ENCODE data around the gene GLRX3. TPM values are rescaled to one million over a fixed set of nuclear protein-coding genes. Genes with fewer than 3 reads are reported as not detected.
"Not testable (repeated sequence)": the region's sequence is repeated elsewhere in the genome, so short reads cannot be mapped to it uniquely, and the experiment has no call there.

Gene GLRX3
- total RNA-seq, result 10 to 100 TPM; 50.0 to 86.5 TPM

- intact Hi-C loops (cut with DNase I), result no loop called here
- Histone ChIP-seq H3K27me3 (no peaks in the 10 kb centered on the region), H3K27ac (peak within 1 kb of the TSS; percentile 75), H3K4me1 (peaks cover 3% of the 10 kb centered on the region), H3K9me3 (no peaks in the 10 kb centered on the region), H3K4me3 (peak within 1 kb of the TSS; percentile 96), H3K9ac (ENCODE audit: low read depth in 2 of 2, low read length in 2 of 2) (peak within 1 kb of the TSS; percentile 82 to 84), H3K36me3 (no peaks in the 10 kb centered on the region)
- no peak for TF ChIP-seq CTCF (IDR thresholded peaks at IDR 0.05)
- DNase-seq, result peak; percentile 87
Measured at GRCh38 chr10:130136226-130137089, at the start of gene GLRX3. Gene GLRX3 (plus strand): TSS chr10:130136391. CDS start chr10:130136421, 30 bp downstream.

- H3K27me3 ChIP-seq; intact Hi-C loops (cut with DNase I); DNase-seq; H3K4me3 ChIP-seq; H3K9ac ChIP-seq (ENCODE audit: low read depth in 2 of 2, low read length in 2 of 2); H3K9me3 ChIP-seq; H3K4me1 ChIP-seq; H3K27ac ChIP-seq; H3K36me3 ChIP-seq: not testable (repeated sequence)
Measured at GRCh38 chr10:130090565-130090964, 45.6 kb upstream of the GLRX3 start.

- Histone ChIP-seq H3K4me3 (no peak overlapping the region), H3K9me3 (no peaks in the 10 kb centered on the region), H3K36me3 (no peaks in the 10 kb centered on the region), H3K27ac (no peak overlapping the region), H3K27me3 (no peaks in the 10 kb centered on the region), H3K4me1 (no peaks in the 10 kb centered on the region), H3K9ac (ENCODE audit: low read depth in 2 of 2, low read length in 2 of 2) (no peak overlapping the region)
- intact Hi-C loops (cut with DNase I), result no loop called here
- no peak for TF ChIP-seq CTCF (IDR thresholded peaks at IDR 0.05)
- DNase-seq, result no peak
Measured at GRCh38 chr10:130099344-130099743, 36.8 kb upstream of the GLRX3 start.

- Histone ChIP-seq H3K4me3 (no peak overlapping the region), H3K4me1 (peaks cover 11% of the 10 kb centered on the region), H3K9me3 (no peaks in the 10 kb centered on the region), H3K36me3 (no peaks in the 10 kb centered on the region), H3K9ac (ENCODE audit: low read depth in 2 of 2, low read length in 2 of 2) (no peak overlapping the region), H3K27ac (no peak overlapping the region), H3K27me3 (no peaks in the 10 kb centered on the region)
- TF ChIP-seq CTCF (IDR thresholded peaks at IDR 0.05), result no peak
- no peak for DNase-seq
- intact Hi-C loops (cut with DNase I), result no loop called here
Measured at GRCh38 chr10:130105724-130106123, 30.5 kb upstream of the GLRX3 start.

GRCh38 chr10:130108146-130108545 lies 28.0 kb upstream of the GLRX3 start:
- H3K27ac ChIP-seq; H3K36me3 ChIP-seq; H3K27me3 ChIP-seq; intact Hi-C loops (cut with DNase I); DNase-seq; H3K9ac ChIP-seq (ENCODE audit: low read depth in 2 of 2, low read length in 2 of 2); H3K4me3 ChIP-seq; H3K9me3 ChIP-seq: not testable (repeated sequence)
- H3K4me1 ChIP-seq, result peaks cover 11% of the 10 kb centered on the region

- H3K9ac ChIP-seq (ENCODE audit: low read depth in 2 of 2, low read length in 2 of 2), result no peak overlapping the region
- peak overlapping the region; percentile 67 for H3K4me3 ChIP-seq
- intact Hi-C loops (cut with DNase I), result no loop called here
- H3K27me3 ChIP-seq, result no peaks in the 10 kb centered on the region
- DNase-seq, result no peak
- no peaks in the 10 kb centered on the region for H3K9me3 ChIP-seq
- peaks cover 11% of the 10 kb centered on the region for H3K4me1 ChIP-seq
- no peak for TF ChIP-seq CTCF (IDR thresholded peaks at IDR 0.05)
- H3K27ac ChIP-seq, result no peak overlapping the region
- no peaks in the 10 kb centered on the region for H3K36me3 ChIP-seq
Measured at GRCh38 chr10:130108934-130109604, 27.1 kb upstream of the GLRX3 start.

All from colonic mucosa (tissue), 4 donors.